GM12891 (cell line): ENCODE results near the gene MS4A4E.

Source experiments
- PAX5 ChIP-seq: IDR thresholded peaks from 2 replicates; pipeline ENCODE4 v1.6.1; 2011; ENCODE audit warnings: low read length, moderate library complexity, mild to moderate bottlenecking; ENCODE audit not compliant: insufficient read depth, severe bottlenecking
- POLR2A ChIP-seq: IDR thresholded peaks from 2 replicates; pipeline ENCODE4 v1.6.1; 2011; ENCODE audit warnings: low read depth, low read length, control low read depth
- POLR2AphosphoS5 ChIP-seq: IDR thresholded peaks from 2 replicates; pipeline ENCODE4 v1.6.1; 2011; ENCODE audit warnings: low read depth, low read length, control low read depth
- POU2F2 ChIP-seq: IDR thresholded peaks from 2 replicates; pipeline ENCODE4 v1.6.1; 2011; ENCODE audit warnings: low read depth, mild to moderate bottlenecking, control low read depth, low read length, moderate library complexity
- SPI1 ChIP-seq: IDR thresholded peaks from 2 replicates; pipeline ENCODE4 v1.6.1; 2011; ENCODE audit warnings: low read depth, low read length, control low read depth
- TAF1 ChIP-seq: IDR thresholded peaks from 2 replicates; pipeline ENCODE4 v1.6.1; 2011; ENCODE audit warnings: low read depth, low read length, control low read depth

DNA sequence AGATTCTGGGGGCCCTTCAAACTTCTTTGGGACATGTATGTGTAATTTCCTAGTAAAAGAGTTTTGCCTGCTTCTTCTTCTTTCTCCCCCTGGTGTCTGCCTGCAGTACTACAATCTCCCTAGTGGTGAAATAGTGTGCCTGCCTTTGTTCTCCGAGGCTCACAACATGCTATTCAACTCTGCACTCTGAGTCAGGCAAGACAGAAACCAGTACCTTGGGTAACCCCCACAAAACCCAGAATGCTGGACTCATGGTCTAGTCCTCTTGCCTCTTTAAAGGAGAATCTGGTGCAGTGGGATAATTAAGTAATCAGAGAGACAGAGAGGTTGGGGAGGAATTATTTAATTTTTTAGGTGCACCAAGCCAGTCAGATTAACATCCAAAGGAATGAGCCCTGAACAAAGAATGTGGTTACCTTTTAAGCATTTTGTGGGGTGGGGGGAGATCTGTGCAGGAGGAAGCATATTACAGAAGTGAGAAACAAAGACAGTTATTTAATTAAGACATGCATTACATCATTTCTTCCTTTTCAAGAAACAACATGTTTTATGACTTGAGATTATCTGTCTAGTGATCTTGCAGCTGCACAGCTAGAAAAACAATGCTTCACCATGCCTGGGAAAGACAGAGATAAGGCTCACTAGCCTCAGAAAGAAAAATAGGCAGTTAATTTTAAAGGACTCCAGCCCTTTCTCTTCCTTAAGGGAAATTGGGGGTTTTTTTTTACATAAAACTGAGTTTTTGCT lies 49.1 kb downstream of the MS4A4E start:
- TF ChIP-seq POLR2A (no peak), POLR2AphosphoS5 (no peak), POU2F2 (no peak), TAF1 (no peak), SPI1 (peak; percentile 82), PAX5 (no peak)
